Measurements from ENCODE around the gene PRR14L. TPM values are rescaled to one million over a fixed set of nuclear protein-coding genes. Genes with fewer than 3 reads are reported as not detected.
"Not testable (repeated sequence)": the region's sequence is repeated elsewhere in the genome, so short reads cannot be mapped to it uniquely, and the experiment has no call there.

PRR14L gene
- 10 to 100 TPM; 39.5 to 46.5 (median 42.1) TPM for total RNA-seq

- Mint-ChIP-seq H3K9me3 (no peaks in the 10 kb centered on the region), H3K4me1 (ENCODE audit: low read depth) (peaks cover 55% of the 10 kb centered on the region), H3K36me3 (ENCODE audit: insufficient read depth) (peaks cover 3% of the 10 kb centered on the region), H3K27me3 (ENCODE audit: low read depth) (no peaks in the 10 kb centered on the region), H3K4me3 (peak within 1 kb of the TSS; percentile 97)
- ATAC-seq (peak; percentile 71 to 78), DNase-seq (peak; percentile 99)
Observed at GRCh38 chr22:31749636-31750364, at the start of gene PRR14L. Gene PRR14L, minus strand, starts transcription at chr22:31750132. Its CDS starts 11,272 bp downstream, at chr22:31738860.

- not testable (repeated sequence) for DNase-seq; H3K27me3 Mint-ChIP-seq (ENCODE audit: low read depth); H3K4me1 Mint-ChIP-seq (ENCODE audit: low read depth); H3K9me3 Mint-ChIP-seq; H3K4me3 Mint-ChIP-seq; ATAC-seq
- peaks cover 31% of the 10 kb centered on the region for H3K36me3 Mint-ChIP-seq (ENCODE audit: insufficient read depth)
Observed at GRCh38 chr22:31799358-31799757, 49.4 kb upstream of the PRR14L start.

- peaks cover 1% of the 10 kb centered on the region for H3K4me1 Mint-ChIP-seq (ENCODE audit: low read depth)
Observed at GRCh38 chr22:31790240-31790639, 40.3 kb upstream of the PRR14L start.

GRCh38 chr22:31789803-31790202 is 39.9 kb upstream of the PRR14L start:
- H3K4me3 Mint-ChIP-seq = no peak overlapping the region
- H3K36me3 Mint-ChIP-seq (ENCODE audit: insufficient read depth) = peaks cover 19% of the 10 kb centered on the region
- H3K27me3 Mint-ChIP-seq (ENCODE audit: low read depth) = no peaks in the 10 kb centered on the region
- ATAC-seq (no peak), DNase-seq (no peak)
- H3K4me1 Mint-ChIP-seq (ENCODE audit: low read depth) = peaks cover 1% of the 10 kb centered on the region
- H3K9me3 Mint-ChIP-seq = no peaks in the 10 kb centered on the region

More at GRCh38 chr22:31790240-31790639, 40.3 kb upstream of the PRR14L start:
- Mint-ChIP-seq H3K4me3 (no peak overlapping the region), H3K36me3 (ENCODE audit: insufficient read depth) (peaks cover 17% of the 10 kb centered on the region), H3K27me3 (ENCODE audit: low read depth) (no peaks in the 10 kb centered on the region), H3K9me3 (no peaks in the 10 kb centered on the region)
- DNase-seq (no peak), ATAC-seq (no peak)

- no peak for ATAC-seq
- Mint-ChIP-seq H3K4me3 (no peak overlapping the region), H3K27me3 (ENCODE audit: low read depth) (no peaks in the 10 kb centered on the region), H3K36me3 (ENCODE audit: insufficient read depth) (peaks cover 32% of the 10 kb centered on the region), H3K4me1 (ENCODE audit: low read depth) (no peaks in the 10 kb centered on the region), H3K9me3 (no peaks in the 10 kb centered on the region)
- DNase-seq = no peak
Observed at GRCh38 chr22:31776231-31776630, 26.3 kb upstream of the PRR14L start.

GRCh38 chr22:31773416-31773815 is 23.5 kb upstream of the PRR14L start:
- Mint-ChIP-seq H3K4me1 (ENCODE audit: low read depth) (peaks cover 2% of the 10 kb centered on the region), H3K4me3 (no peak overlapping the region), H3K9me3 (no peaks in the 10 kb centered on the region), H3K27me3 (ENCODE audit: low read depth) (no peaks in the 10 kb centered on the region), H3K36me3 (ENCODE audit: insufficient read depth) (peaks cover 16% of the 10 kb centered on the region)
- ATAC-seq (no peak), DNase-seq (no peak)

- Mint-ChIP-seq H3K4me1 (ENCODE audit: low read depth) (peaks cover 2% of the 10 kb centered on the region), H3K9me3 (no peaks in the 10 kb centered on the region), H3K27me3 (ENCODE audit: low read depth) (no peaks in the 10 kb centered on the region), H3K36me3 (ENCODE audit: insufficient read depth) (peaks cover 21% of the 10 kb centered on the region), H3K4me3 (no peak overlapping the region)
- no peak for ATAC-seq
- no peak for DNase-seq
Observed at GRCh38 chr22:31768422-31769059, 18.6 kb upstream of the PRR14L start.

- H3K4me3 Mint-ChIP-seq = no peak overlapping the region
- peaks cover 24% of the 10 kb centered on the region for H3K36me3 Mint-ChIP-seq (ENCODE audit: insufficient read depth)
- H3K9me3 Mint-ChIP-seq = no peaks in the 10 kb centered on the region
- no peak for ATAC-seq
- H3K4me1 Mint-ChIP-seq (ENCODE audit: low read depth) = peaks cover 2% of the 10 kb centered on the region
- H3K27me3 Mint-ChIP-seq (ENCODE audit: low read depth) = no peaks in the 10 kb centered on the region
- no peak for DNase-seq
Observed at GRCh38 chr22:31764785-31765184, 14.9 kb upstream of the PRR14L start.

- ATAC-seq; H3K27me3 Mint-ChIP-seq (ENCODE audit: low read depth); DNase-seq; H3K9me3 Mint-ChIP-seq; H3K4me3 Mint-ChIP-seq: not testable (repeated sequence)
- H3K36me3 Mint-ChIP-seq (ENCODE audit: insufficient read depth) = peaks cover 11% of the 10 kb centered on the region
- H3K4me1 Mint-ChIP-seq (ENCODE audit: low read depth) = peaks cover 14% of the 10 kb centered on the region
Observed at GRCh38 chr22:31758860-31759259, 8.9 kb upstream of the PRR14L start.

GRCh38 chr22:31757265-31757664 is 7.3 kb upstream of the PRR14L start:
- peaks cover 10% of the 10 kb centered on the region for H3K36me3 Mint-ChIP-seq (ENCODE audit: insufficient read depth)
- DNase-seq (no peak), ATAC-seq (no peak)
- no peak overlapping the region for H3K4me3 Mint-ChIP-seq
- no peaks in the 10 kb centered on the region for H3K27me3 Mint-ChIP-seq (ENCODE audit: low read depth)
- H3K9me3 Mint-ChIP-seq = no peaks in the 10 kb centered on the region
- H3K4me1 Mint-ChIP-seq (ENCODE audit: low read depth) = peaks cover 24% of the 10 kb centered on the region

GRCh38 chr22:31754813-31755212 is 4.9 kb upstream of the PRR14L start:
- H3K27me3 Mint-ChIP-seq (ENCODE audit: low read depth) = no peaks in the 10 kb centered on the region
- H3K9me3 Mint-ChIP-seq = no peaks in the 10 kb centered on the region
- H3K4me1 Mint-ChIP-seq (ENCODE audit: low read depth) = peaks cover 34% of the 10 kb centered on the region
- H3K4me3 Mint-ChIP-seq = peak overlapping the region; percentile 90
- ATAC-seq = no peak
- no peak for DNase-seq
- peaks cover 3% of the 10 kb centered on the region for H3K36me3 Mint-ChIP-seq (ENCODE audit: insufficient read depth)

- DNase-seq = peak; percentile 95
- Mint-ChIP-seq H3K36me3 (ENCODE audit: insufficient read depth) (peaks cover 3% of the 10 kb centered on the region), H3K9me3 (no peaks in the 10 kb centered on the region), H3K27me3 (ENCODE audit: low read depth) (no peaks in the 10 kb centered on the region), H3K4me3 (peak within 1 kb of the TSS; percentile 90), H3K4me1 (ENCODE audit: low read depth) (peaks cover 40% of the 10 kb centered on the region)
- peak; percentile 80 to 81 for ATAC-seq
Observed at GRCh38 chr22:31753634-31754501, 3.9 kb upstream of the PRR14L start, which contains the start of gene DEPDC5. Gene DEPDC5, plus strand, starts transcription at chr22:31754019. Its CDS starts 903 bp downstream, at chr22:31754922.

GRCh38 chr22:31753005-31753633 is 3.2 kb upstream of the PRR14L start:
- no peaks in the 10 kb centered on the region for H3K27me3 Mint-ChIP-seq (ENCODE audit: low read depth)
- no peaks in the 10 kb centered on the region for H3K9me3 Mint-ChIP-seq
- H3K4me1 Mint-ChIP-seq (ENCODE audit: low read depth) = peaks cover 48% of the 10 kb centered on the region
- peak overlapping the region; percentile 90 for H3K4me3 Mint-ChIP-seq
- DNase-seq = no peak
- H3K36me3 Mint-ChIP-seq (ENCODE audit: insufficient read depth) = no peaks in the 10 kb centered on the region
- ATAC-seq = no peak
